Mesenchymal stem cell (in vitro differentiated cells and primary cell): ENCODE measurements around the gene OR2B2.

Experiments used
- DNase-seq: peaks from one replicate; pipeline ENCODE4 v3.0.0-alpha.2; 2013
- H2AFZ ChIP-seq: one replicate; pipeline ENCODE4 v1.6.1; 2013; ENCODE audit warnings: low read depth, mild to moderate bottlenecking, control low read depth, inconsistent platforms, low read length, moderate library complexity
- H2AK5ac ChIP-seq: 2 replicates; pipeline ENCODE4 v1.6.1; 2013; ENCODE audit warnings: low read length, moderate library complexity, mild to moderate bottlenecking, inconsistent platforms; ENCODE audit not compliant: severe bottlenecking
- H2BK120ac ChIP-seq: one replicate; pipeline ENCODE4 v1.6.1; 2013; ENCODE audit warnings: low read depth, mild to moderate bottlenecking, inconsistent platforms, low read length, moderate library complexity
- H2BK12ac ChIP-seq, 2 experiments: one replicate each; pipeline ENCODE4 v1.6.1; 2013; ENCODE audit warnings: inconsistent platforms in 2 of 2, low read length in 2 of 2, mild to moderate bottlenecking in 2 of 2, moderate library complexity in 2 of 2, control low read depth in 1 of 2
- H2BK15ac ChIP-seq: one replicate; pipeline ENCODE4 v1.6.1; 2013; ENCODE audit warnings: mild to moderate bottlenecking, low read depth, inconsistent platforms; ENCODE audit not compliant: poor library complexity, severe bottlenecking
- H2BK5ac ChIP-seq: 2 replicates; pipeline ENCODE4 v1.6.1; 2013; ENCODE audit warnings: low read depth, mild to moderate bottlenecking, low read length, control low read depth, inconsistent platforms; ENCODE audit not compliant: poor library complexity, severe bottlenecking
- H3K14ac ChIP-seq, 2 experiments: one replicate each; pipeline ENCODE4 v1.6.1; 2013; ENCODE audit warnings: inconsistent platforms in 2 of 2, low read length in 2 of 2, control low read depth in 1 of 2, mild to moderate bottlenecking in 1 of 2, moderate library complexity in 1 of 2
- H3K18ac ChIP-seq, 2 experiments: one replicate each; pipeline ENCODE4 v1.6.1; 2013; ENCODE audit warnings: inconsistent platforms in 2 of 2, low read length in 2 of 2, control low read depth in 1 of 2, low read depth in 1 of 2, mild to moderate bottlenecking in 1 of 2
- H3K23ac ChIP-seq, 2 experiments: one replicate each; pipeline ENCODE4 v1.6.1; 2013; ENCODE audit warnings: inconsistent platforms in 2 of 2, low read length in 2 of 2, mild to moderate bottlenecking in 2 of 2, moderate library complexity in 2 of 2, control low read depth in 1 of 2
- H3K27ac ChIP-seq: 2 replicates; pipeline ENCODE4 v1.5.1; 2013; ENCODE audit warnings: mild to moderate bottlenecking, moderate library complexity, low read length, control low read depth, inconsistent platforms; ENCODE audit not compliant: poor library complexity, severe bottlenecking
- H3K27me3 ChIP-seq, 2 experiments: 2 replicates each; pipeline versions ENCODE4 v1.6.1 to v1.7.0; 2013; ENCODE audit warnings: low read length in 2 of 2, mild to moderate bottlenecking in 2 of 2, moderate library complexity in 2 of 2, control low read depth in 1 of 2, inconsistent platforms in 1 of 2; ENCODE audit not compliant: control insufficient read depth in 1 of 2, insufficient read depth in 1 of 2
- H3K36me3 ChIP-seq, 2 experiments: 2 replicates each; pipeline versions ENCODE4 v1.6.1 to v1.7.0; 2013; ENCODE audit warnings: low read length in 2 of 2, control low read depth in 1 of 2, inconsistent platforms in 1 of 2, low read depth in 1 of 2, mild to moderate bottlenecking in 1 of 2; ENCODE audit not compliant: insufficient read depth in 2 of 2, control insufficient read depth in 1 of 2
- H3K4ac ChIP-seq, 2 experiments: one replicate each; pipeline ENCODE4 v1.6.1; 2013; ENCODE audit warnings: inconsistent platforms in 2 of 2, low read length in 2 of 2, mild to moderate bottlenecking in 2 of 2, moderate library complexity in 2 of 2, control low read depth in 1 of 2, low read depth in 1 of 2
- H3K4me1 ChIP-seq: 2 replicates; pipeline ENCODE4 v1.6.1; 2013; ENCODE audit warnings: low read depth, low read length, control low read depth; ENCODE audit not compliant: control insufficient read depth, insufficient read depth
- H3K4me2 ChIP-seq: 2 replicates; pipeline ENCODE4 v1.6.1; 2013; ENCODE audit warnings: low read length, mild to moderate bottlenecking, inconsistent platforms; ENCODE audit not compliant: poor library complexity, severe bottlenecking
- H3K4me3 ChIP-seq, 2 experiments: 2 replicates each; pipeline versions ENCODE4 v1.5.1 to v1.7.0; 2013; ENCODE audit warnings: low read length in 2 of 2, mild to moderate bottlenecking in 2 of 2, control low read depth in 1 of 2, low read depth in 1 of 2; ENCODE audit not compliant: insufficient read depth in 1 of 2
- H3K79me1 ChIP-seq: replicated peaks from 2 replicates; pipeline ENCODE4 v1.6.1; 2013; ENCODE audit warnings: mild to moderate bottlenecking, control low read depth, low read length, inconsistent platforms; ENCODE audit not compliant: poor library complexity, severe bottlenecking
- H3K9ac ChIP-seq: 2 replicates; pipeline ENCODE4 v1.7.0; 2013; ENCODE audit warnings: mild to moderate bottlenecking, low read length, moderate library complexity
- H3K9me3 ChIP-seq: 2 replicates; pipeline ENCODE4 v1.7.0; 2013; ENCODE audit warnings: mild to moderate bottlenecking, low read length; ENCODE audit not compliant: control insufficient read depth
- H4K8ac ChIP-seq: one replicate; pipeline ENCODE4 v1.6.1; 2013; ENCODE audit warnings: inconsistent platforms, mild to moderate bottlenecking, low read length, moderate library complexity
- H4K91ac ChIP-seq: one replicate; pipeline ENCODE4 v1.6.1; 2013; ENCODE audit warnings: mild to moderate bottlenecking, low read length, inconsistent platforms
- WGBS: methylation state at CpG from one replicate; pipeline ENCODE4 v1.1.7; 2013; ENCODE audit warnings: mixed read lengths; 5-methylcytosine and 5-hydroxymethylcytosine counted together

OR2B2 gene

GRCh38 chr6:27872642-27873020 is 39.6 kb downstream of the OR2B2 start:
- WGBS, result 41% methylated on average over 16 of the region's 16 CpGs
- H3K18ac ChIP-seq, result peak overlapping the region in 1 of 2 experiments; percentile 21
- peak overlapping the region; percentile 50 for H2AK5ac ChIP-seq
- DNase-seq, result no peak
- no peaks in the 10 kb centered on the region for H3K27me3 ChIP-seq
- H2AFZ ChIP-seq, result peak overlapping the region; percentile 80
- H2BK120ac ChIP-seq, result peak overlapping the region; percentile 75
- peak overlapping the region; percentile 95 for H3K9ac ChIP-seq
- H3K4me2 ChIP-seq, result peak overlapping the region; percentile 88
- no peak overlapping the region for H3K14ac ChIP-seq
- no peaks in the 10 kb centered on the region for H3K79me1 ChIP-seq
- no peaks in the 10 kb centered on the region for H3K36me3 ChIP-seq
- no peaks in the 10 kb centered on the region for H3K9me3 ChIP-seq
- no peak overlapping the region for H2BK5ac ChIP-seq
- H3K4ac ChIP-seq, result peak overlapping the region in 1 of 2 experiments; percentile 55
- H3K27ac ChIP-seq, result peak overlapping the region; percentile 66
- H3K4me3 ChIP-seq, result peak overlapping the region in 1 of 2 experiments; percentile 88
- H2BK12ac ChIP-seq, result no peak overlapping the region
- peaks cover 9% of the 10 kb centered on the region for H3K4me1 ChIP-seq
- H4K8ac ChIP-seq, result no peak overlapping the region
- H4K91ac ChIP-seq, result no peak overlapping the region
- no peak overlapping the region for H3K23ac ChIP-seq
- H2BK15ac ChIP-seq, result no peak overlapping the region

- peak overlapping the region; percentile 47 to 77 for H3K4ac ChIP-seq
- H2AK5ac ChIP-seq, result no peak overlapping the region
- H3K9me3 ChIP-seq, result no peaks in the 10 kb centered on the region
- peak overlapping the region; percentile 85 for H4K8ac ChIP-seq
- H3K9ac ChIP-seq, result peak overlapping the region; percentile 95
- H3K36me3 ChIP-seq, result no peaks in the 10 kb centered on the region
- H3K4me1 ChIP-seq, result peaks cover 9% of the 10 kb centered on the region
- peak overlapping the region; percentile 80 for H3K27ac ChIP-seq
- peak overlapping the region; percentile 82 to 88 for H3K4me3 ChIP-seq
- H2BK120ac ChIP-seq, result no peak overlapping the region
- H3K79me1 ChIP-seq, result no peaks in the 10 kb centered on the region
- H2BK5ac ChIP-seq, result peak overlapping the region; percentile 66
- H3K14ac ChIP-seq, result no peak overlapping the region
- no peaks in the 10 kb centered on the region for H3K27me3 ChIP-seq
- no peak overlapping the region for H2BK15ac ChIP-seq
- peak overlapping the region; percentile 25 to 96 for H3K18ac ChIP-seq
- peak overlapping the region in 1 of 2 experiments; percentile 57 for H3K23ac ChIP-seq
- 7% methylated on average over 48 of the region's 49 CpGs for WGBS
- H3K4me2 ChIP-seq, result peak overlapping the region; percentile 88
- DNase-seq, result peak; percentile 97
- H2BK12ac ChIP-seq, result peak overlapping the region in 1 of 2 experiments; percentile 15
- peak overlapping the region; percentile 79 for H2AFZ ChIP-seq
- peak overlapping the region; percentile 44 for H4K91ac ChIP-seq
Observed at GRCh38 chr6:27871924-27872638, 40.1 kb downstream of the OR2B2 start.

- DNase-seq, result no peak
Observed at GRCh38 chr6:27870291-27870870, 41.8 kb downstream of the OR2B2 start.

GRCh38 chr6:27868311-27868710 is 43.9 kb downstream of the OR2B2 start:
- no peak overlapping the region for H2BK120ac ChIP-seq
- H3K4me1 ChIP-seq, result peaks cover 20% of the 10 kb centered on the region
- 94% methylated on average over 3 of the region's 3 CpGs for WGBS
- no peak overlapping the region for H2AK5ac ChIP-seq
- no peak overlapping the region for H3K23ac ChIP-seq
- no peak overlapping the region for H2AFZ ChIP-seq
- H4K91ac ChIP-seq, result no peak overlapping the region
- H3K9ac ChIP-seq, result peak overlapping the region; percentile 92
- no peaks in the 10 kb centered on the region for H3K79me1 ChIP-seq
- H2BK15ac ChIP-seq, result no peak overlapping the region
- H3K14ac ChIP-seq, result no peak overlapping the region
- no peak for DNase-seq
- no peaks in the 10 kb centered on the region for H3K9me3 ChIP-seq
- no peak overlapping the region for H3K4me2 ChIP-seq
- H3K4ac ChIP-seq, result no peak overlapping the region
- H2BK12ac ChIP-seq, result no peak overlapping the region
- H3K4me3 ChIP-seq, result no peak overlapping the region
- no peak overlapping the region for H4K8ac ChIP-seq
- H2BK5ac ChIP-seq, result no peak overlapping the region
- H3K18ac ChIP-seq, result no peak overlapping the region
- no peak overlapping the region for H3K27ac ChIP-seq
- no peaks in the 10 kb centered on the region for H3K36me3 ChIP-seq
- no peaks in the 10 kb centered on the region for H3K27me3 ChIP-seq

More at GRCh38 chr6:27870291-27870870, 41.8 kb downstream of the OR2B2 start:
- Histone ChIP-seq H3K4me1 (peaks cover 17% of the 10 kb centered on the region), H3K27ac (no peak overlapping the region), H3K79me1 (no peaks in the 10 kb centered on the region), H2AFZ (no peak overlapping the region), H3K36me3 (no peaks in the 10 kb centered on the region), H2BK12ac (no peak overlapping the region), H3K27me3 (no peaks in the 10 kb centered on the region), H2AK5ac (no peak overlapping the region), H2BK15ac (no peak overlapping the region), H3K9ac (no peak overlapping the region), H3K4me3 (no peak overlapping the region), H4K8ac (peak overlapping the region; percentile 29), H3K4me2 (no peak overlapping the region), H2BK120ac (no peak overlapping the region), H4K91ac (no peak overlapping the region), H3K9me3 (no peaks in the 10 kb centered on the region), H3K18ac (no peak overlapping the region), H3K14ac (no peak overlapping the region), H2BK5ac (no peak overlapping the region), H3K4ac (no peak overlapping the region), H3K23ac (no peak overlapping the region)
- WGBS, result 97% methylated on average over 9 of the region's 9 CpGs
